ENCODE data around the gene S100P. TPM values are rescaled to one million over a fixed set of nuclear protein-coding genes. Genes with fewer than 3 reads are reported as not detected.
"Not testable (repeated sequence)": the region's sequence is repeated elsewhere in the genome, so short reads cannot be mapped to it uniquely, and the experiment has no call there.

The S100P gene
- total RNA-seq: 100 to 1,000 TPM; 165 to 176 TPM

DNA sequence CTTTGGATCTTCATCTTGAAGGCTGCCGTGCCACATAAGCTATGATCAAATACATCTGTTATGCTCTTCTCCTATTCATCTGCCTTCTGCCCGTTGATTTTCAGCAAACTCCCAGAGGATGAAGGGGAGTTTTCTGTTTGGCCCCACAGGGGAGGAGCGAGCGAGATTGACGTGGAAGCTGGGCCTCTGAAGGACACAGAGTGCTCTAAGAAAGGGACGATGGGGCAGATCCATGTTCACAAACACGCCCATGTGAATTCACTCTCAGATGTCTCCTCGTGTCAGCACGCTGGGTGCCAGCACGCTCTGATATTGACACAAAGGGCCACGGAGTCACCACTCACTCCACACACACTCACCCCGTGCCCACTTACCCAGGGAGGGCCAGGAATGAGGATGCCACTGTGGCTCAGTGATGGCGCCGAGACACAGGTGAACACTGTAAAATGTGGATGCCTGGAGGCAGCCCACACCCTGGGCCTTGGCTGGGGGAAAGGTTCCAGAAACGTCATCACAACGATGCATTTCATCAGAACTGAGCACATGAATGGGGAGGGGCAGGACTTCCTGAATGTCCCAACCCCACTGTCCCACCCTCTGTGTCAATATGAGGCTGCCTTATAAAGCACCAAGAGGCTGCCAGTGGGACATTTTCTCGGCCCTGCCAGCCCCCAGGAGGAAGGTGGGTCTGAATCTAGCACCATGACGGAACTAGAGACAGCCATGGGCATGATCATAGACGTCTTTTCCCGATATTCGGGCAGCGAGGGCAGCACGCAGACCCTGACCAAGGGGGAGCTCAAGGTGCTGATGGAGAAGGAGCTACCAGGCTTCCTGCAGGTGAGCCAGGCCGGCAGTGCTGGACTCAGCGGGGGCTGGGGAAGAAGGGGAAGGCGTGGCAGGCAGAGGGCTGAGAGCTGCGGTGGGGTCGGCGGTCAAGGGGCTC, at the start of gene S100P:
Gene S100P (plus strand): TSS at position 648 of the 946 bp plus-strand sequence. CDS start 55 bp downstream, at position 703.
- ChIA-PET CTCF (interaction anchor here (1.0 to 10.7 kb wide), 3 partner anchors 12 to 19 kb away, joined by 3 to 180 read pairs (median 9); partner anchors contain the start of gene MRFAP1L1), POLR2A (interaction anchor here (1.2 to 10.6 kb wide), 7 partner anchors 13 to 374 kb away, joined by 5 to 374 read pairs (median 22); partner anchors contain the start of genes BLOC1S4, GRPEL1, MRFAP1 and MRFAP1L1)
- H3K27ac Mint-ChIP-seq: peak within 1 kb of the TSS; percentile 92
- H3K4me3 Mint-ChIP-seq: peak within 1 kb of the TSS; percentile 61
- H3K4me1 Mint-ChIP-seq: peaks cover 91% of the 10 kb centered on the region
- peaks cover 18% of the 10 kb centered on the region for H3K36me3 Mint-ChIP-seq (ENCODE audit: low read depth)
- H3K27me3 Mint-ChIP-seq: no peaks in the 10 kb centered on the region
- H3K9me3 Mint-ChIP-seq: no peaks in the 10 kb centered on the region
- DNase-seq: no peak

DNA sequence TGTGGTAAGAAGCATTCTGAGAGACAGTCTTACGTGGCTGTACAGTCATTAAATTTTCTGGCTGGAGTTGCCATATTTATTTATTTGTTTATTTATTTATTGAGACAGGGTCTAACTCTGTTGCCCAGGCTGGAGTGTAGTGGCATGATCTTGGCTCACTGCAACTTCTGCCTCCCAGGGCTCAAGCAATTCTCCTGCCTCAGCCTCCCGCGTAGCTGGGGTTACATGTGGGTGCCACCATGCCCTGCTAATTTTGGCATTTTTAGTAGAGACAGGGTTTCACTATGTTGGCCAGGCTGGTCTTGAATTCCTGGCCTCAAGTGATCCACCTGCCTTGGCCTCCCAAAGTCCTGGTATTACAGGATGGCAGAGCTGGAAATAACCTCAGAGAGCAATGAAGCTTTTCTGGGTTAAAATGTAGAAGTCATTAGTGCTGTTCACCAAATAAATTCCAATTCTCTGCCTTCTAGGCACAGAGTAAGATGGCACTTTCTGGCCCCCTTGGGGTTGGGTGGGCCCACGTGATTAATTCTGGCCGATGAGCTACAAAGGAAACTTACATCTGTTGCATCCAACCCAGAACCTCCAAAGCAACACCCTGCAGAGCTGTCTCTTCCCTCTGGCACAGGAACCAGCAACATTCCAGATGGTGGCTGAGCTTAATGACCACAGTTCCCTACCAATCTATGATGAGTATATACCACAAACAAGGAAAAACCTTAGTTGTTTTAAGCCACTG, 48.7 kb upstream of the S100P start:
- H3K36me3 Mint-ChIP-seq (ENCODE audit: low read depth): peaks cover 37% of the 10 kb centered on the region
- H3K27me3 Mint-ChIP-seq: no peaks in the 10 kb centered on the region
- peaks cover 23% of the 10 kb centered on the region for H3K4me1 Mint-ChIP-seq
- H3K9me3 Mint-ChIP-seq: no peaks in the 10 kb centered on the region
- no peak for DNase-seq
- no peak overlapping the region for H3K27ac Mint-ChIP-seq
- no peak overlapping the region for H3K4me3 Mint-ChIP-seq
- ChIA-PET POLR2A (interaction anchor here (0.8 to 1.2 kb wide), 2 partner anchors 14 to 29 kb away, joined by 3 to 5 read pairs; a partner anchor contains a TSS), CTCF (no interaction called here)

DNA sequence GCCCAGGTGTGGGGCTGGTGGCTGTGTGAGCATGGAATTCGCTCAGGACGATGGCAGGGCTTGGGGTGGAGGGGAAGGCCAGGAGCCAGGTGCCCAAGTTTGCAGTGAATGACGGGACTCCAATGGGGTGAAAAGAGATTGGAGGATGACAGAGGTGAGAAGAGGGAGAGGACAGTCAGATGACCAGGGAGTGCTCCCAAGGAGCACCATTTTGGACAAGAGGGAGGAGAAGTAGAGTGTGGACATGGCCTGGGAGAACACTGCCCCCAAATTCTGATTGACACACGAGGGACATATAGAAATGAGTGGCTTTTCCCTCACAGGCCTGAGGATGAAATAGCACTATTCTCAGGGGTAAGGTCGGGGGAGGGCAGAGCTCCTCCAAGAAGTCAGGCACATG, 46.5 kb upstream of the S100P start:
- no peak overlapping the region for H3K27ac Mint-ChIP-seq
- ChIA-PET POLR2A (no interaction called here), CTCF (interaction anchor here (0.9 kb wide), 1 partner anchor 21 kb away, joined by 3 read pairs; no protein-coding TSS in a partner anchor)
- no peaks in the 10 kb centered on the region for H3K9me3 Mint-ChIP-seq
- H3K4me1 Mint-ChIP-seq: peaks cover 13% of the 10 kb centered on the region
- H3K27me3 Mint-ChIP-seq: no peaks in the 10 kb centered on the region
- no peak for DNase-seq
- H3K36me3 Mint-ChIP-seq (ENCODE audit: low read depth): peaks cover 16% of the 10 kb centered on the region
- H3K4me3 Mint-ChIP-seq: no peak overlapping the region

DNA sequence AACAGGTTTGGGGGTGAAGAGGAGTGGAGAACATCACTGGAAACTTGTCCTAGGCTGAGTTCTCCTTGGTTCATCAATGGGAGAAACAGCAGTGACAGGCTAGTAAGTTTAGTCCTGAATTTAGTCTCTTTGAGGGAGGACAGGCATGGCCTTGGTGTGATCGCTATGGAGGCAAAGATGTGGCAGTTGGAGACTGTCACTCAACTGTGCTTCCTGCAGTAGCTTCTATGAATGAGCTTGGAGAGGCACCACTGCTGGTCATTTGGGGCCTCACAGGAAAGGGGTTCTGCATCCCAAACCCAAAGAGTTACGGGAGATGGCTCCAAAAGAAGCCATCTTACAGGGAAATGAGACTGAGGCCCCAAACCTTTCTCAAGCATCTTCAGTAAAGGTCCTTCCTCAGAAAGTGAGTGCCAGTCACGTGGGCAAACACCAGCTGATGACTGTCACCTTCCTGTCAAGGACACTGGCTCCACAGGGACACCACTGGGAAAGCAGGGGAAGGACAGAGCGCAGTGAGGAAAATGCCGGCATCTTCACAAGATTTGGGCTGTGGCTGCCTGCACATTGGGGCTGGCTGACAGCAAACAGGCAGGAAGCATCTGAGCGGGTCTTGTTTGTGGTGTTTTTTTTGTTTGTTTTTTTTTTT, 46.0 kb upstream of the S100P start:
- ChIA-PET CTCF (interaction anchor here (0.9 kb wide), 1 partner anchor 22 kb away, joined by 3 read pairs; no protein-coding TSS in a partner anchor), POLR2A (no interaction called here)
- peaks cover 12% of the 10 kb centered on the region for H3K36me3 Mint-ChIP-seq (ENCODE audit: low read depth)
- DNase-seq: no peak
- peaks cover 8% of the 10 kb centered on the region for H3K4me1 Mint-ChIP-seq
- no peaks in the 10 kb centered on the region for H3K27me3 Mint-ChIP-seq
- no peaks in the 10 kb centered on the region for H3K9me3 Mint-ChIP-seq
- H3K4me3 Mint-ChIP-seq: no peak overlapping the region
- no peak overlapping the region for H3K27ac Mint-ChIP-seq

DNA sequence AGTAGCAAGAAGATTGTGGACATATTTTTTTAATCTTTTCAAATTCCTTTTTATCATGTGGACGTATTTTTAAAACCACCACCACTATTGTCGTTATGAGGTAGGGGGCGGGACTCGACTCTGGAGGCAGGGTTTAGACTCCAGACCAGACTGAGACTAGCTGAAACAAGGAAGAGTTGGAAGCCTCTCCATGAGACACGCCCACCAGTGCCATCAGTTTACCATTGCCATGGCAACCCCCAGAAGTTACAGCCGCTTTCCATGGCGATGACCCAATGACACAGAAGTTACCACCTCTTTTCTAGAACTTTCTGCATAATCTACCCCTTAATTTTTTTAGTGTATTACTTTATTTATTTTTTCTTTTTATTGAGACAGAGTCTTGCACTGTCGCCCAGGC, 44.5 kb upstream of the S100P start:
- ChIA-PET POLR2A (no interaction called here), CTCF (no interaction called here)
- Mint-ChIP-seq H3K4me3 (no peak overlapping the region), H3K9me3 (no peaks in the 10 kb centered on the region), H3K27ac (no peak overlapping the region), H3K4me1 (no peaks in the 10 kb centered on the region), H3K36me3 (ENCODE audit: low read depth) (no peaks in the 10 kb centered on the region), H3K27me3 (no peaks in the 10 kb centered on the region)
- DNase-seq: no peak

DNA sequence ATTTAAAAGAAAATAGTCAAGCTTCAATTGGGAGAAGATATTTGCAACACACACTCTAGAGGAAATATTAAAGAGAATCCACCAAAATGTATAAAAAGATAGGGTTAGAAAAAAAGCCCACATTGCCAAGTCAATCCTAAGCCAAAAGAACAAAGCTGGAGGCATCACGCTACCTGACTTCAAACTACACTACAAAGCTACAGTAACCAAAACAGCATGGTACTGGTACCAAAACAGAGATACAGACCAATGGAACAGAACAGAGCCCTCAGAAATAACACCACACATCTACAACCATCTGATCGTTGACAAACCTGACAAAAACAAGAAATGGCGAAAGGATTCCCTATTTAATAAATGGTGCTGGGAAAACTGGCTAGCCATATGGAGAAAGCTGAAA, 39.5 kb upstream of the S100P start:
- not testable (repeated sequence) for H3K4me1 Mint-ChIP-seq; H3K27ac Mint-ChIP-seq; DNase-seq; H3K4me3 Mint-ChIP-seq; H3K9me3 Mint-ChIP-seq; H3K36me3 Mint-ChIP-seq (ENCODE audit: low read depth); H3K27me3 Mint-ChIP-seq
- CTCF ChIA-PET: interaction anchor here (1.0 to 1.2 kb wide), 2 partner anchors 10 to 60 kb away, joined by 3 read pairs; no protein-coding TSS in a partner anchor
- POLR2A ChIA-PET: interaction anchor here (0.9 to 1.8 kb wide), 2 partner anchors 13 to 19 kb away, joined by 4 to 9 read pairs; partner anchors contain the start of gene MRFAP1

DNA sequence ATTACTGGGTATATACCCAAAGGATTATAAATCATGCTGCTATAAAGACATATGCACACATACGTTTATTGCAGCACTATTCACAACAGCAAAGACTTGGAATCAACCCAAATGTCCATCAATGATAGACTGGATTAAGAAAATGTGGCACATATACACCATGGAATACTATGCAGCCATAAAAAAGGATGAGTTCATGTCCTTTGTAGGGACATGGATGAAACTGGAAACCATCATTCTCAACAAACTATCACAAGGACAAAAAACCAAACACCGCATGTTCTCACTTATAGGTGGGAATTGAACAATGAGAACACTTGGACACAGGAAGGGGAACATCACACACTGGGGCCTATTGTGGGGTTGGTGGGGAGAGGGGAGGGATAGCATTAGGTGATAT, 38.4 kb upstream of the S100P start:
- POLR2A ChIA-PET: interaction anchor here (1.2 to 1.8 kb wide), 2 partner anchors 14 kb away, joined by 3 to 9 read pairs; partner anchors contain the start of gene MRFAP1
- H3K36me3 Mint-ChIP-seq (ENCODE audit: low read depth); H3K4me3 Mint-ChIP-seq; H3K4me1 Mint-ChIP-seq; DNase-seq; H3K27ac Mint-ChIP-seq; H3K9me3 Mint-ChIP-seq: not testable (repeated sequence)
- CTCF ChIA-PET: interaction anchor here (0.6 to 1.3 kb wide), 2 partner anchors 18 to 65 kb away, joined by 3 read pairs; no protein-coding TSS in a partner anchor
- peaks cover 12% of the 10 kb centered on the region for H3K27me3 Mint-ChIP-seq

DNA sequence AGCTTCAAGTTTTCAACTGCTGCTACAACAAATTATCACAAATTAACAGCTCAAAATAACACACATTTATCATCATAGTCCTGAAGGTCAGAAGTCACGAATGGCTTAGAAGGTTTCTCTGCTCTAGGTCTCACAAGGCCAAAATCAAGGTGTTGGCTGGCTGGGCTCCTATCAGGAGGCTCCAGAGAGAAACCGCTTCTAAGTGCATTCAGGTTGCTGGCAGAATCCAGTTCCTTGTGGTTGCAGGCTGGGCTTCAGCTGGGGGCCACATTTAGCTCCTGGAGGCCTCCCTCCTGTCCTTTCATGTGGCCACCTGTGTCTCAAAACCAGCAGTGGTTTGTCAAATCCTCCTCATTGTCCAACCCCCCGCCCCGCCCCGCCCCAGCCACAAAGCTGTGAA, 37.8 kb upstream of the S100P start:
- Mint-ChIP-seq H3K27ac (no peak overlapping the region), H3K4me3 (no peak overlapping the region), H3K36me3 (ENCODE audit: low read depth) (no peaks in the 10 kb centered on the region), H3K9me3 (peaks cover 2% of the 10 kb centered on the region), H3K4me1 (peaks cover 8% of the 10 kb centered on the region), H3K27me3 (peaks cover 17% of the 10 kb centered on the region)
- ChIA-PET CTCF (interaction anchor here (0.6 to 1.3 kb wide), 3 partner anchors 15 to 64 kb away, joined by 3 read pairs; partner anchors contain the start of gene MRFAP1), POLR2A (interaction anchor here (1.2 to 1.7 kb wide), 3 partner anchors 15 to 17 kb away, joined by 3 to 4 read pairs (median 3); partner anchors contain the start of gene MRFAP1)
- no peak for DNase-seq

DNA sequence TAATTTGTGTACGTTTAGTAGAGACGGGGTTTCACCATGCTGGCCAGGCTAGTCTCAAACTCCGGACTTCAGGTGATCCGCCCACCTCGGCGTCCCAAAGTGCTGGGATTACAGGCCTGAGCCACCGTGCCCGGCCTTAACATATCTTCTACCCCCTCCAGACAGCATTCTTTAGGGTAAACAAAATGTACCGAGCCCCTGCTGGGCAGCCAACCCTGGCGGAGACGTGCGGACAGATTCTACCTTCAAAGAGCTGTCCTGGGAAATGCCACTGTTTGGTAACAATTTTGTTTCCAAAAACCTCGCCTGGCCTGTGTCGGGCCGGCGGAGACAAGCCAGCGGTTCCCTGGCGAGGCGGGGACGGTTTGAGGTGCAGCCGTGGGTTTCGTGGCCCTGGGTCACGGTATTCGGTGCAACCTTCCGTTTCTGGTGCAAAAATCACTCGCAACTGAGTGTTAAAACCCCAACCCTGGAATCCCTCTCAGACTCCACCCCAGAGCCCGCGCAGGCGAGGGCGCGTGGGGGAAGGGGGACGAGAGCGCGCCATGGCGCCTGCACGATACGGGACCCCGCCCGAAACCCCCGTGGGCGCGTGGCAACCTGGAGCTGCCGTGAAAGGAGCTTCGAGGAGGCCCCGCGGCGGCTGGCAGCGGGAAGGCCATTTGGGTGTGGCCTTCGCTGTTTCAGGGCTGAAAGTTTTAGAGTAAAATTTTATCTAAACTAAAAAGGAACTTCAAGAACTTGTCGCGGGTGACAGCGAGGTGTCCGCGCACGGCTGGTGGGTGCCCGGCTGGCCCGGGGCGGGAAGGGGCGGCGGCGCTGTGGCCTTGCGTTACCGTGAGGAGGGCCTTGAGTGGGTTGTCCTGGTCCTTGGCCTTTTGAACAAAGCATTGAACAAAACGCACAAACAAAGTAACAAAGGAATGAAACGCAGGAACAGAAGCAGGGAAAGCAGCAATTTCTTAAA, 36.2 kb upstream of the S100P start:
- POLR2A ChIA-PET: interaction anchor here (1.7 to 3.3 kb wide), 4 partner anchors 16 to 410 kb away, joined by 4 to 17 read pairs (median 10); partner anchors contain the start of genes GRPEL1 and MRFAP1
- Mint-ChIP-seq H3K4me1 (peaks cover 8% of the 10 kb centered on the region), H3K4me3 (no peak overlapping the region), H3K27ac (no peak overlapping the region), H3K27me3 (peaks cover 30% of the 10 kb centered on the region), H3K9me3 (peaks cover 2% of the 10 kb centered on the region), H3K36me3 (ENCODE audit: low read depth) (no peaks in the 10 kb centered on the region)
- DNase-seq: no peak
- CTCF ChIA-PET: interaction anchor here (2.0 kb wide), 1 partner anchor 16 kb away, joined by 9 read pairs; no protein-coding TSS in a partner anchor

DNA sequence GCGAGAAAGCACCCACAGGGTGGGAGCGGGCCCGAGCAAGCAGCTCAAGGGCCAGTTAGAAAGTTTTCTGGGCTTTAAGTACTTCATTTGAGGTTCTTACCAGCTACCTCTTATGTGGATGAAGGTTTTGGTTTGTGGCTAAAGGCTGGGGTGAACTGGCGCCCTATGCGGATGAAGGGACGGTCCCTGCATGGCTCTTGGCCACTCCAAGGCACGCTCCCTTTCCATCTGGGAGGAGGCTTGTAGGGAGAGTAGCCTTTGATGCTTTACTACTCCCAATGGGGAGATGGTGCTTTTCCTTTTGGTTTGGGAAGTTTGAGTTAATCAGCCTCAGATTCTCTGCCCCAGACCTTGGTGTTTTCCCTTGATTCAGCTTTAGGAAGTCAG, 35.5 kb upstream of the S100P start:
- Mint-ChIP-seq H3K9me3 (peaks cover 2% of the 10 kb centered on the region), H3K27me3 (peaks cover 37% of the 10 kb centered on the region), H3K27ac (no peak overlapping the region), H3K4me3 (no peak overlapping the region), H3K36me3 (ENCODE audit: low read depth) (no peaks in the 10 kb centered on the region), H3K4me1 (peaks cover 8% of the 10 kb centered on the region)
- ChIA-PET POLR2A (interaction anchor here (1.7 to 3.3 kb wide), 3 partner anchors 16 to 410 kb away, joined by 4 to 17 read pairs (median 15); partner anchors contain the start of genes GRPEL1 and MRFAP1), CTCF (interaction anchor here (2.0 kb wide), 1 partner anchor 16 kb away, joined by 9 read pairs; no protein-coding TSS in a partner anchor)
- DNase-seq: no peak

DNA sequence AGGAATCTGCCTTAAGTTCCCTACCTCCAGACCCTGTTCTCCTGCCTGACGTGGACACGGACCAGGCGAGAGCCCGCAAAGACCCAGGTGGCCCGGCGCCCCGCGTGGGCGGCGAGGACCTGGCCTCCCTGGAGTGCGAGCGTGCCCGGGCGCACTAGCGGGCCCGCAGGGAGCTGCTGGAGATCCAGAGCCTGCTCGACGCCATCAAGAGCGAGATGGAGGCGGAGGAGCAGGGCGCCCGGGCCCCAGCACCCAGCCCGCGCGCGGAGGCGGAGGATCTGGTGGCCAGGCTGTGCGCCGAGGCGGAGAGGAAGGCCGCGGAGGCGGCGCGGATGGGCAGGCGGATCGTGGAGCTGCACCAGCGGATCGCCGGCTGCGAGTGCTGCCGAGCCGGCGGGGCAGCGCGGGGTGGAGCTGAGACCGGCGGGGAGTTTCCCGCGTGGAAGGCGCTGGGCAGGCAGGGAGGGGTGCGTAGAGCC, 35.0 kb upstream of the S100P start:
- Mint-ChIP-seq H3K4me3 (peak overlapping the region; percentile 60), H3K9me3 (peaks cover 2% of the 10 kb centered on the region), H3K27ac (no peak overlapping the region), H3K4me1 (peaks cover 8% of the 10 kb centered on the region), H3K27me3 (peaks cover 41% of the 10 kb centered on the region), H3K36me3 (ENCODE audit: low read depth) (no peaks in the 10 kb centered on the region)
- CTCF ChIA-PET: interaction anchor here (1.3 to 2.0 kb wide), 2 partner anchors 16 to 17 kb away, joined by 8 to 9 read pairs; no protein-coding TSS in a partner anchor
- DNase-seq: peak; percentile 43
- POLR2A ChIA-PET: interaction anchor here (0.8 to 3.3 kb wide), 5 partner anchors 14 to 409 kb away, joined by 3 to 17 read pairs (median 4); partner anchors contain the start of genes GRPEL1 and MRFAP1
